GM23338 (cell line): ENCODE measurements around the gene WIPF1. TPM values are rescaled to one million over a fixed set of nuclear protein-coding genes. Genes with fewer than 3 reads are reported as not detected.
A peak's percentile ranks its signal among the peaks of the same experiment; 100 is the strongest.

Experiments
- ATAC-seq: fragments of 200-7000 bp; cut with Tn5 transposase; 3 replicates; pipeline ENCODE4 v1.9.1; 2020
- DNase-seq: peaks from one replicate; pipeline ENCODE4 v3.0.0-alpha.2; 2015; ENCODE audit warnings: low spot score
- H2AFZ ChIP-seq: fragments of 200-600 bp; sonication (generic); 2 replicates; pipeline ENCODE4 v1.8.0; 2016; ENCODE audit warnings: antibody characterized with exemption, mild to moderate bottlenecking, moderate library complexity
- H3F3A ChIP-seq: fragments of 200-600 bp; sonication (generic); replicated peaks from 2 replicates; pipeline ENCODE4 v1.8.0; 2017; ENCODE audit warnings: antibody characterized with exemption, mixed run types, low read depth
- H3K27ac ChIP-seq: fragments of 200-600 bp; sonication (generic); 2 replicates; pipeline ENCODE4 v1.6.1; 2016; ENCODE audit warnings: low read depth
- H3K27me3 ChIP-seq: fragments of 200-600 bp; sonication (generic); 2 replicates; pipeline ENCODE4 v1.8.0; 2016; ENCODE audit warnings: mild to moderate bottlenecking, mixed run types, moderate library complexity; ENCODE audit not compliant: insufficient read depth
- H3K36me3 ChIP-seq: fragments of 200-600 bp; sonication (generic); 2 replicates; pipeline ENCODE4 v1.8.0; 2016; ENCODE audit warnings: mild to moderate bottlenecking; ENCODE audit not compliant: insufficient read depth
- H3K4me1 ChIP-seq: fragments of 200-600 bp; sonication (generic); 2 replicates; pipeline ENCODE4 v1.8.0; 2016; ENCODE audit warnings: mild to moderate bottlenecking, moderate library complexity; ENCODE audit not compliant: insufficient read depth
- H3K4me2 ChIP-seq: fragments of 200-600 bp; sonication (generic); 2 replicates; pipeline ENCODE4 v1.7.1; 2017; ENCODE audit warnings: mixed run types
- H3K4me3 ChIP-seq: fragments of 200-600 bp; sonication (generic); 2 replicates; pipeline ENCODE4 v1.6.1; 2016; ENCODE audit warnings: mixed run types
- H3K79me2 ChIP-seq: fragments of 200-600 bp; sonication (generic); replicated peaks from 2 replicates; pipeline ENCODE4 v1.8.0; 2017; ENCODE audit warnings: mild to moderate bottlenecking; ENCODE audit not compliant: insufficient read depth
- H3K9me2 ChIP-seq: fragments of 200-600 bp; sonication (generic); 2 replicates; pipeline ENCODE4 v1.8.0; 2017; ENCODE audit not compliant: insufficient read depth
- H4K20me1 ChIP-seq: fragments of 200-600 bp; sonication (generic); replicated peaks from 2 replicates; pipeline ENCODE4 v1.8.0; 2017; ENCODE audit warnings: mild to moderate bottlenecking; ENCODE audit not compliant: insufficient read depth
- H3K27ac Mint-ChIP-seq: 2 replicates; pipeline ENCODE4 v1.8.0; 2020; ENCODE audit warnings: inconsistent platforms, mild to moderate bottlenecking, moderate library complexity, mixed read lengths
- H3K27me3 Mint-ChIP-seq: 3 replicates; pipeline ENCODE4 v1.8.0; 2022; ENCODE audit warnings: low read depth, mild to moderate bottlenecking, moderate library complexity, mixed read lengths, inconsistent platforms; ENCODE audit not compliant: insufficient read depth, poor library complexity
- H3K36me3 Mint-ChIP-seq: 3 replicates; pipeline ENCODE4 v1.8.0; 2021; ENCODE audit warnings: low read depth, mild to moderate bottlenecking, inconsistent platforms, moderate library complexity, mixed read lengths
- H3K4me1 Mint-ChIP-seq: 3 replicates; pipeline ENCODE4 v1.8.0; 2020; ENCODE audit warnings: mild to moderate bottlenecking, inconsistent platforms, mixed read lengths
- H3K4me3 Mint-ChIP-seq: 3 replicates; pipeline ENCODE4 v1.8.0; 2021; ENCODE audit warnings: moderate library complexity, mild to moderate bottlenecking, inconsistent platforms, mixed read lengths
- H3K9me3 Mint-ChIP-seq: 3 replicates; pipeline ENCODE4 v1.8.0; 2020; ENCODE audit warnings: moderate library complexity, mild to moderate bottlenecking, inconsistent platforms, mixed read lengths
- CREB1 ChIP-seq: fragments of 250-450 bp; sonication (Bioruptor Pico); IDR thresholded peaks from 2 replicates; pipeline ENCODE4 v1.5.0; 2020; ENCODE audit warnings: low read depth, mild to moderate bottlenecking, moderate library complexity
- EZH2 ChIP-seq: fragments of 200-600 bp; sonication (generic); IDR thresholded peaks from one replicate; pipeline ENCODE4 v1.8.0; 2017; ENCODE audit warnings: antibody characterized with exemption, mild to moderate bottlenecking, low read depth; ENCODE audit not compliant: unreplicated experiment
- JUNB ChIP-seq: IDR thresholded peaks from one replicate; pipeline ENCODE4 v1.6.1; 2016; ENCODE audit warnings: antibody characterized with exemption; ENCODE audit not compliant: unreplicated experiment
- NANOG ChIP-seq: IDR thresholded peaks from 2 replicates; pipeline ENCODE4 v1.6.1; 2016; ENCODE audit warnings: antibody characterized with exemption, borderline replicate concordance
- STAT1 ChIP-seq: IDR thresholded peaks from one replicate; pipeline ENCODE4 v1.6.1; 2016; ENCODE audit warnings: antibody characterized with exemption; ENCODE audit not compliant: unreplicated experiment
- ZNF114 ChIP-seq: fragments of 250-450 bp; sonication (Bioruptor Pico); IDR thresholded peaks from 2 replicates; pipeline ENCODE4 v1.5.0; 2020; ENCODE audit warnings: mild to moderate bottlenecking, moderate library complexity
- ZNF331 ChIP-seq: fragments of 250-450 bp; sonication (Bioruptor Pico); IDR thresholded peaks from 2 replicates; pipeline ENCODE4 v1.5.0; 2020; ENCODE audit warnings: low read depth, mild to moderate bottlenecking, moderate library complexity
- polyA plus RNA-seq: library from polyadenylated mRNA; unstranded; fragments of >200 nt; fragmentation: Nextera tagmentation; extraction: Ambion mirVana; gene quantifications from 2 replicates; pipeline ENCODE4 v1.2.1, GENCODE V29; 2016
- total RNA-seq: library from RNA; depleted of rRNA; stranded (reverse); fragments of >200 nt; shearing (Covaris generic); gene quantifications from 2 replicates; pipeline ENCODE4 v1.2.3, GENCODE V29; 2014
- TF ChIP-seq, protein P1 (sequence below), 2 experiments: fragments of 200-600 bp in 1 of 2; sonication (generic) in 1 of 2; conservative IDR thresholded peaks; 2 replicates each; pipeline versions ENCODE4 v1.5.1 to v1.6.1; 2016 to 2017; ENCODE audit warnings: antibody characterized with exemption in 2 of 2, low read depth in 2 of 2, mild to moderate bottlenecking in 2 of 2, moderate library complexity in 1 of 2
- TF ChIP-seq, protein P2 (sequence below): IDR thresholded peaks from 2 replicates; pipeline ENCODE4 v1.6.1; 2016; ENCODE audit warnings: antibody characterized with exemption
- TF ChIP-seq, protein P3 (sequence below): IDR thresholded peaks from one replicate; pipeline ENCODE4 v1.6.1; 2018; ENCODE audit warnings: antibody characterized with exemption; ENCODE audit not compliant: unreplicated experiment

Gene WIPF1
- total and polyA plus RNA-seq, 2 experiments from 2014 or later, result 3.0 to 6.0 TPM

DNA sequence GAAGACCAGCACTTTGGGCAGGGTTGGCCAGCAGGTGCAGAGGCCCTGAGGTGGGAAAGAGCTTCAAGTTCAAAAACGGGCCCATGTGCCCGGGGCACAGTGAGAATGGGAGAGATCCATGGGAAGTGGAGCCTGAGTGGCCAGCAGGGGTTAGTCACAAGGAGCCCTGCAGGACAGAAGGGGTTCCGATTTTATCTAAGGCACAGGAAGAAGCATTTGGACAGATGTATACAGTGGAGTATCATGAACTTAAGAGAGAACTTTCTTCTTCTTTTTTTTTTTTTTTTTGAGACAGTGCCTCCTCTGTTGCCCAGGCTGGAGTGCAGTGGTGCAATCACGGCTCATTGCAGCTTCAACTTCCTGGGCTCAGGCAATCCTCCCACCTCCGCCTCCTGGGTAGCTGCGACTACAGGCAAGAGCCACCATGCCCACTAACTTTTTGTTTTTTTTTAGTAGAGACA lies 24.0 kb downstream of the WIPF1 start:
- Histone ChIP-seq H3K4me3 (no peak overlapping the region), H2AFZ (no peak overlapping the region), H4K20me1 (no peaks in the 10 kb centered on the region), H3K27me3 (no peaks in the 10 kb centered on the region), H3F3A (no peaks in the 10 kb centered on the region), H3K4me2 (no peak overlapping the region), H3K9me2 (no peaks in the 10 kb centered on the region), H3K27ac (no peak overlapping the region), H3K36me3 (no peaks in the 10 kb centered on the region), H3K79me2 (no peaks in the 10 kb centered on the region), H3K4me1 (no peaks in the 10 kb centered on the region)
- Mint-ChIP-seq H3K27ac (no peak overlapping the region), H3K9me3 (no peaks in the 10 kb centered on the region), H3K36me3 (peaks cover 6% of the 10 kb centered on the region; the same call in 2 of the 3 replicates), H3K27me3 (peaks cover 5% of the 10 kb centered on the region), H3K4me3 (no peak overlapping the region), H3K4me1 (0 out of 3 replicates have a peak, but pooled peaks cover 3% of the 10 kb centered on the region)
- DNase-seq (no peak), ATAC-seq (no peak; the same call in 2 of the 3 replicates)
- TF ChIP-seq, protein P1, sequence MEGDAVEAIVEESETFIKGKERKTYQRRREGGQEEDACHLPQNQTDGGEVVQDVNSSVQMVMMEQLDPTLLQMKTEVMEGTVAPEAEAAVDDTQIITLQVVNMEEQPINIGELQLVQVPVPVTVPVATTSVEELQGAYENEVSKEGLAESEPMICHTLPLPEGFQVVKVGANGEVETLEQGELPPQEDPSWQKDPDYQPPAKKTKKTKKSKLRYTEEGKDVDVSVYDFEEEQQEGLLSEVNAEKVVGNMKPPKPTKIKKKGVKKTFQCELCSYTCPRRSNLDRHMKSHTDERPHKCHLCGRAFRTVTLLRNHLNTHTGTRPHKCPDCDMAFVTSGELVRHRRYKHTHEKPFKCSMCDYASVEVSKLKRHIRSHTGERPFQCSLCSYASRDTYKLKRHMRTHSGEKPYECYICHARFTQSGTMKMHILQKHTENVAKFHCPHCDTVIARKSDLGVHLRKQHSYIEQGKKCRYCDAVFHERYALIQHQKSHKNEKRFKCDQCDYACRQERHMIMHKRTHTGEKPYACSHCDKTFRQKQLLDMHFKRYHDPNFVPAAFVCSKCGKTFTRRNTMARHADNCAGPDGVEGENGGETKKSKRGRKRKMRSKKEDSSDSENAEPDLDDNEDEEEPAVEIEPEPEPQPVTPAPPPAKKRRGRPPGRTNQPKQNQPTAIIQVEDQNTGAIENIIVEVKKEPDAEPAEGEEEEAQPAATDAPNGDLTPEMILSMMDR (conservative IDR thresholded peaks at IDR 0.05; ENCODE audit: low read depth in 2 of 2), result 0 out of 4 replicates have a peak, but pooled peaks of 1 of the 2 experiments have one; percentile 9
- TF ChIP-seq NANOG, result no peak

DNA sequence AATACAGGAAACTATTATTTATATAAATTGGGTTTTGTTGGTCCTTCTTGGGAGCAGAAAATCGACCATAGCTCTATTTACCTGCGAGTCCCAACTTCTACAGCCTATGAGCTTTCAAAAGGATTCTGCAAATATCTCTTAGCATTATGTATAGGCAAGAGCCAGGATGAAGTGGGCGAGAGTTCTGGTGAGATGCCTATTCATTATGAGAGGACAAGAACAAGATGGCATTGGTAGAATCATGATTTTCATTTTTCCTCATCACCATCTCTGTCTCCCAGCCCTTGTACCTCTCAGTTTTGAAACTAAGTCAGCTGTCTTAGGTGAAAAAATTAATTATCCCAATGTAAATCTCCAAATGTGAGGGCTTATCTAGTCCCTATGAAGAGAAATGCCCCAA lies 25.0 kb downstream of the WIPF1 start:
- Histone ChIP-seq H3K36me3 (no peaks in the 10 kb centered on the region), H3K9me2 (no peaks in the 10 kb centered on the region)
- no peak for DNase-seq
- TF ChIP-seq ZNF114 (CRISPR knock-in tag) (no peak), EZH2 (no peak), NANOG (no peak), STAT1 (no peak), ZNF331 (no peak), JUNB (no peak), CREB1 (CRISPR knock-in tag) (no peak)
- TF ChIP-seq, protein P2, sequence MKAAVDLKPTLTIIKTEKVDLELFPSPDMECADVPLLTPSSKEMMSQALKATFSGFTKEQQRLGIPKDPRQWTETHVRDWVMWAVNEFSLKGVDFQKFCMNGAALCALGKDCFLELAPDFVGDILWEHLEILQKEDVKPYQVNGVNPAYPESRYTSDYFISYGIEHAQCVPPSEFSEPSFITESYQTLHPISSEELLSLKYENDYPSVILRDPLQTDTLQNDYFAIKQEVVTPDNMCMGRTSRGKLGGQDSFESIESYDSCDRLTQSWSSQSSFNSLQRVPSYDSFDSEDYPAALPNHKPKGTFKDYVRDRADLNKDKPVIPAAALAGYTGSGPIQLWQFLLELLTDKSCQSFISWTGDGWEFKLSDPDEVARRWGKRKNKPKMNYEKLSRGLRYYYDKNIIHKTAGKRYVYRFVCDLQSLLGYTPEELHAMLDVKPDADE, result no peak
- TF ChIP-seq, protein P3, sequence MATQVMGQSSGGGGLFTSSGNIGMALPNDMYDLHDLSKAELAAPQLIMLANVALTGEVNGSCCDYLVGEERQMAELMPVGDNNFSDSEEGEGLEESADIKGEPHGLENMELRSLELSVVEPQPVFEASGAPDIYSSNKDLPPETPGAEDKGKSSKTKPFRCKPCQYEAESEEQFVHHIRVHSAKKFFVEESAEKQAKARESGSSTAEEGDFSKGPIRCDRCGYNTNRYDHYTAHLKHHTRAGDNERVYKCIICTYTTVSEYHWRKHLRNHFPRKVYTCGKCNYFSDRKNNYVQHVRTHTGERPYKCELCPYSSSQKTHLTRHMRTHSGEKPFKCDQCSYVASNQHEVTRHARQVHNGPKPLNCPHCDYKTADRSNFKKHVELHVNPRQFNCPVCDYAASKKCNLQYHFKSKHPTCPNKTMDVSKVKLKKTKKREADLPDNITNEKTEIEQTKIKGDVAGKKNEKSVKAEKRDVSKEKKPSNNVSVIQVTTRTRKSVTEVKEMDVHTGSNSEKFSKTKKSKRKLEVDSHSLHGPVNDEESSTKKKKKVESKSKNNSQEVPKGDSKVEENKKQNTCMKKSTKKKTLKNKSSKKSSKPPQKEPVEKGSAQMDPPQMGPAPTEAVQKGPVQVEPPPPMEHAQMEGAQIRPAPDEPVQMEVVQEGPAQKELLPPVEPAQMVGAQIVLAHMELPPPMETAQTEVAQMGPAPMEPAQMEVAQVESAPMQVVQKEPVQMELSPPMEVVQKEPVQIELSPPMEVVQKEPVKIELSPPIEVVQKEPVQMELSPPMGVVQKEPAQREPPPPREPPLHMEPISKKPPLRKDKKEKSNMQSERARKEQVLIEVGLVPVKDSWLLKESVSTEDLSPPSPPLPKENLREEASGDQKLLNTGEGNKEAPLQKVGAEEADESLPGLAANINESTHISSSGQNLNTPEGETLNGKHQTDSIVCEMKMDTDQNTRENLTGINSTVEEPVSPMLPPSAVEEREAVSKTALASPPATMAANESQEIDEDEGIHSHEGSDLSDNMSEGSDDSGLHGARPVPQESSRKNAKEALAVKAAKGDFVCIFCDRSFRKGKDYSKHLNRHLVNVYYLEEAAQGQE, result no peak
- TF ChIP-seq, protein P1 (conservative IDR thresholded peaks at IDR 0.05; ENCODE audit: low read depth in 2 of 2), result no peak

More for the DNA sequence above, 25.0 kb downstream of the WIPF1 start:
- no peak overlapping the region for H3K27ac ChIP-seq
- H3F3A ChIP-seq, result no peaks in the 10 kb centered on the region
- H3K27me3 ChIP-seq, result no peaks in the 10 kb centered on the region
- H2AFZ ChIP-seq, result no peak overlapping the region
- H3K36me3 Mint-ChIP-seq, result peaks cover 6% of the 10 kb centered on the region; the same call in 2 of the 3 replicates
- no peak for ATAC-seq
- no peaks in the 10 kb centered on the region for H4K20me1 ChIP-seq
- H3K79me2 ChIP-seq, result no peaks in the 10 kb centered on the region
- H3K4me3 Mint-ChIP-seq, result no peak overlapping the region
- H3K4me3 ChIP-seq, result no peak overlapping the region
- 0 out of 3 replicates have a peak, but pooled peaks cover 3% of the 10 kb centered on the region for H3K4me1 Mint-ChIP-seq
- H3K9me3 Mint-ChIP-seq, result no peaks in the 10 kb centered on the region
- peaks cover 5% of the 10 kb centered on the region for H3K27me3 Mint-ChIP-seq
- H3K27ac Mint-ChIP-seq, result no peak overlapping the region
- H3K4me2 ChIP-seq, result no peak overlapping the region
- no peaks in the 10 kb centered on the region for H3K4me1 ChIP-seq
